Measurements from ENCODE around the gene IGFL3. TPM values are rescaled to one million over a fixed set of nuclear protein-coding genes. Genes with fewer than 3 reads are reported as not detected.

Gene IGFL3
- total RNA-seq, 1 donor from 2014 or later, result not detected

DNA sequence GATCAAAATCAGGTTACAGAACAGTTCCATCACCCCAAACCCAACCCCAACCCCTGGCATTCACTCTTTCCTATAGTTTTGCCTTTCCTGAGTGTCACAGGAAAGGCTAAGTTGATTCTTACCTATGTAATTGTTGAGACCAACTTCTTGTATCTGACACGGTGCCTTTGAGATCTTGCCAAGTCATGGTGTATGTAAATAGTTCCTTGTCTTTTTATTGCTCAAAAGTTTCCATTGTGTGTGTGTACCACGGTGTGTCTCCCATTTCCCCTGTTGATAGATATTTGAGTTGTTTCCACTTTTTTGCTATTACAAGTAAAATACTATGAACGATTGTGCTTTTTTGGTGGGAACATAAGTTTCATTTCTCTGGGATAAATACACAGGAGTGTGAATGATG is 20.3 kb upstream of the IGFL3 start:
- DNase-seq (ENCODE audit: extremely low spot score, unreplicated experiment), result no peak
- H3K4me3 Mint-ChIP-seq, result no peak overlapping the region
- no peaks in the 10 kb centered on the region for H3K9me3 Mint-ChIP-seq
- H3K36me3 Mint-ChIP-seq, result peaks cover 5% of the 10 kb centered on the region
- peaks cover 12% of the 10 kb centered on the region for H3K4me1 Mint-ChIP-seq (ENCODE audit: unreplicated experiment)
- no peak overlapping the region for H3K27ac Mint-ChIP-seq
- TF ChIP-seq, protein P1, sequence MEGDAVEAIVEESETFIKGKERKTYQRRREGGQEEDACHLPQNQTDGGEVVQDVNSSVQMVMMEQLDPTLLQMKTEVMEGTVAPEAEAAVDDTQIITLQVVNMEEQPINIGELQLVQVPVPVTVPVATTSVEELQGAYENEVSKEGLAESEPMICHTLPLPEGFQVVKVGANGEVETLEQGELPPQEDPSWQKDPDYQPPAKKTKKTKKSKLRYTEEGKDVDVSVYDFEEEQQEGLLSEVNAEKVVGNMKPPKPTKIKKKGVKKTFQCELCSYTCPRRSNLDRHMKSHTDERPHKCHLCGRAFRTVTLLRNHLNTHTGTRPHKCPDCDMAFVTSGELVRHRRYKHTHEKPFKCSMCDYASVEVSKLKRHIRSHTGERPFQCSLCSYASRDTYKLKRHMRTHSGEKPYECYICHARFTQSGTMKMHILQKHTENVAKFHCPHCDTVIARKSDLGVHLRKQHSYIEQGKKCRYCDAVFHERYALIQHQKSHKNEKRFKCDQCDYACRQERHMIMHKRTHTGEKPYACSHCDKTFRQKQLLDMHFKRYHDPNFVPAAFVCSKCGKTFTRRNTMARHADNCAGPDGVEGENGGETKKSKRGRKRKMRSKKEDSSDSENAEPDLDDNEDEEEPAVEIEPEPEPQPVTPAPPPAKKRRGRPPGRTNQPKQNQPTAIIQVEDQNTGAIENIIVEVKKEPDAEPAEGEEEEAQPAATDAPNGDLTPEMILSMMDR (conservative IDR thresholded peaks at IDR 0.05), result no peak
- H3K27me3 Mint-ChIP-seq, result peaks cover 3% of the 10 kb centered on the region

DNA sequence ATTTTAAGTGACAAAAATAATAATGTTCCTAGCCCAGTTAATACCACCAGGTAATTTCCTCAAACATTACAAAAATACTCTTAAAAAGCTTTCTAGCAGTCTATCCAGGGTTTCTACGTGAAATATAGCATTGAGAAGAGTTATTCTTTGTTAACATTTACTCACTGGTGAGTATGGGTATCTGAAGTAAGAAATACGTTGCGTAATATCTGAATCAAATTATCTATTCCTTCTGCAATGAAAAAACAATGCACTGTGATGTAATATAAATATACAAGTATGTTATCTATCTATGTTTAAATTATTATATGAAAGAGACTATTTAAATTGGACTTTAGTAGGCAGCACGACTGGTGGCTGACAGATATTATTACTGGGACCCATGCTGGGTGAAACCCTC is 17.8 kb upstream of the IGFL3 start:
- no peak overlapping the region for H3K27ac Mint-ChIP-seq
- no peaks in the 10 kb centered on the region for H3K9me3 Mint-ChIP-seq
- no peaks in the 10 kb centered on the region for H3K27me3 Mint-ChIP-seq
- H3K36me3 Mint-ChIP-seq, result peaks cover 5% of the 10 kb centered on the region
- peaks cover 8% of the 10 kb centered on the region for H3K4me1 Mint-ChIP-seq (ENCODE audit: unreplicated experiment)
- no peak for DNase-seq (ENCODE audit: extremely low spot score, unreplicated experiment)
- TF ChIP-seq, protein P1 (conservative IDR thresholded peaks at IDR 0.05), result no peak
- H3K4me3 Mint-ChIP-seq, result no peak overlapping the region

DNA sequence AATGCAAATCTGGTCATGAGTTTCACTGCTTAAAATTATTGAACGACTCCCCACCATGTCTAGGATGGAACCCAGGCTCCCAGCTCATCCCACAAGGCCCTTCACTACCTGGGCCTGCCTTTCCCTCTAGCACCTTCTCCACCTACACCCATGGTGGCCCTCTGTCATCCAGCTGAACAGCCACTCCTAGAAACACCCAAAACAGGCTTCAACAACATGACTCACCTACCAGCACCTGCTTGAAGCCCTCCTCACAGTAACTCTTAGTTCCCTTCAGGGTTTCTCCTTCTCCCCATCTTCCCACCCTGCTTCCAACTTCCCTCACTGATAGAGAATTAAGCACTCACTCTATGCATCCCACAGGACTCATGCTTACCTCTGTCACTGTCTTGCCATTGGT is 16.9 kb upstream of the IGFL3 start:
- peaks cover 8% of the 10 kb centered on the region for H3K4me1 Mint-ChIP-seq (ENCODE audit: unreplicated experiment)
- no peaks in the 10 kb centered on the region for H3K9me3 Mint-ChIP-seq
- TF ChIP-seq, protein P1 (conservative IDR thresholded peaks at IDR 0.05), result no peak
- peak overlapping the region; percentile 80 for H3K27ac Mint-ChIP-seq
- H3K4me3 Mint-ChIP-seq, result peak overlapping the region; percentile 68
- peaks cover 5% of the 10 kb centered on the region for H3K36me3 Mint-ChIP-seq
- DNase-seq (ENCODE audit: extremely low spot score, unreplicated experiment), result no peak
- no peaks in the 10 kb centered on the region for H3K27me3 Mint-ChIP-seq

DNA sequence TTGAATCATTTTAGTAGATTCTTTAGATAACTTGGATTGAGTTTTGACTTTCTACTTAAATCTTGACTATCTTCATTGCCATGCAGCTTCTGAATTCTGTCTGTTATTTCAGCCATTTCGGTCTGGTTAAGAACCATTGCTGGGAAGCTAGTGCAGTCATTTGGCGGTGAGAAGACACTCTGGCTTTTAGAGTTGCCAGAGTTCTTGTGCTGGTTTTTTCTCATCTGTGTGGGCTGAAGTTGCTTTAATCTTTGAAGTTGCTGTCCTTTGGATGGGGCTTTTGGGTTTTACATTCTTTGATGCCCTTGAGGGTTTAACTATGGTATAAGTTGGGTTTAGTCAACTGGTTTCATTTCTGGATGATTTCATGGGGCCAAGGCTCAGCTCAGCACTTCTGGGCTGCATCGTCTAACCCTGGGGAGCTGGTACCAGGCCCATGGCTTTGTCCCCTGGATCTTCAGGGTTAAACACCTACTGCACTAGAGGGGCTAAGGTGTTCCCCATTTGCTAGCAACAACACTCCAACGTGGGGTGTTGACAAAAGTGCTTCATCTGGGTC is 13.5 kb upstream of the IGFL3 start:
- Mint-ChIP-seq H3K4me3 (no peak overlapping the region), H3K4me1 (ENCODE audit: unreplicated experiment) (peaks cover 20% of the 10 kb centered on the region), H3K27me3 (no peaks in the 10 kb centered on the region), H3K9me3 (peaks cover 19% of the 10 kb centered on the region), H3K36me3 (peaks cover 17% of the 10 kb centered on the region), H3K27ac (no peak overlapping the region)
- TF ChIP-seq, protein P1 (conservative IDR thresholded peaks at IDR 0.05), result no peak
- DNase-seq (ENCODE audit: extremely low spot score, unreplicated experiment), result no peak

DNA sequence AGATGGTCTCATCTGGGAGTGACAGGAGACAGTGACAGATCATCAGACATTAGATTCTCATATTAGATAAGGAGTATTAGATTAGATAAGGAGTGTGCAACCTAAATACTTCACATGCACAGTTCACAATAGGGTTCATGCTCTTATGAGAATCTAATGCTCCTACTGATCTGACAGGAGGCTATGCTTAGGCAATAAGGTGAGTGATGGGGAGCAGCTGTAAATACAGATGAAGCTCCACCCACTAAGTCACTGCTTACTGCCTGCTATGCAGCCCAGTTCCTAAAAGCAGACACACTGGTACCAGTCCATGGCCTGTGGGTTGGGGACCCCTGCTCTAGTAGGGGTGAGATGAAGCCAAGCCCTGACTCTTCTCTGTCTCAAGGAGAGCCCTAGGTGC is 10.0 kb upstream of the IGFL3 start:
- H3K36me3 Mint-ChIP-seq, result peaks cover 12% of the 10 kb centered on the region
- H3K9me3 Mint-ChIP-seq, result peaks cover 19% of the 10 kb centered on the region
- DNase-seq (ENCODE audit: extremely low spot score, unreplicated experiment), result no peak
- no peak overlapping the region for H3K4me3 Mint-ChIP-seq
- H3K27me3 Mint-ChIP-seq, result no peaks in the 10 kb centered on the region
- TF ChIP-seq, protein P1 (conservative IDR thresholded peaks at IDR 0.05), result no peak
- H3K4me1 Mint-ChIP-seq (ENCODE audit: unreplicated experiment), result peaks cover 13% of the 10 kb centered on the region
- H3K27ac Mint-ChIP-seq, result peak overlapping the region; percentile 93
